Ascending aorta (tissue), 2 donors: ENCODE data around the gene MBD6. TPM values are rescaled to one million over a fixed set of nuclear protein-coding genes. Genes with fewer than 3 reads are reported as not detected.

ENCODE experiments used
- DNase-seq, 2 donors: peaks; one replicate each; pipeline ENCODE4 v3.0.0-alpha.2; 2019; ENCODE audit warnings: low spot score in 2 of 2
- H3K27ac ChIP-seq, 2 donors: fragments of 200-600 bp; sonication (generic); one replicate each; pipeline ENCODE4 v1.5.1; 2016 to 2017; ENCODE audit warnings: mild to moderate bottlenecking in 1 of 2
- H3K27me3 ChIP-seq: fragments of 200-600 bp; sonication (generic); one replicate; pipeline ENCODE4 v1.5.1; 2017
- H3K36me3 ChIP-seq, 2 donors: fragments of 200-600 bp; sonication (generic); one replicate each; pipeline ENCODE4 v1.5.1; 2016
- H3K4me1 ChIP-seq, 2 donors: fragments of 200-600 bp; sonication (generic); one replicate each; pipeline ENCODE4 v1.5.1; 2016 to 2017; ENCODE audit warnings: mild to moderate bottlenecking in 1 of 2
- H3K4me3 ChIP-seq, 2 donors: fragments of 200-600 bp; sonication (generic); one replicate each; pipeline ENCODE4 v1.5.1; 2016 to 2017; ENCODE audit warnings: mild to moderate bottlenecking in 1 of 2
- H3K9me3 ChIP-seq, 2 donors: fragments of 200-600 bp; sonication (generic); one replicate each; pipeline ENCODE4 v1.5.1; 2016
- intact Hi-C: fragments of 100-400 bp; cut with DNase I; formaldehyde crosslinking; loops from one replicate; pipeline ENCODE4 v1.15.1; 2023
- total RNA-seq: library from RNA; depleted of rRNA; stranded (reverse); fragments of >200 nt; gene quantifications from one replicate; pipeline ENCODE4 v1.1.0, GENCODE V29; 2016
- TF ChIP-seq, protein P1 (sequence below), 3 experiments: fragments of 200-600 bp in 2 of 3; fragments of 450-650 bp in 1 of 3; sonication (generic) in 2 of 3; IDR thresholded peaks; one replicate each; pipeline ENCODE4 v1.5.1; 2016 to 2019; ENCODE audit warnings: antibody characterized with exemption in 3 of 3, mild to moderate bottlenecking in 1 of 3, moderate library complexity in 1 of 3

Gene MBD6
- total RNA-seq, 1 donor from 2014 or later = 48.5 TPM

- intact Hi-C loops = no loop called here
- no peak for DNase-seq
- Histone ChIP-seq H3K36me3 (peaks cover 0 to 30% of the 10 kb centered on the region in 2 donors), H3K27me3 (no peaks in the 10 kb centered on the region), H3K9me3 (no peaks in the 10 kb centered on the region), H3K4me1 (peaks cover 3 to 13% of the 10 kb centered on the region in 2 donors), H3K4me3 (no peak overlapping the region), H3K27ac (no peak overlapping the region)
- TF ChIP-seq, protein P1, sequence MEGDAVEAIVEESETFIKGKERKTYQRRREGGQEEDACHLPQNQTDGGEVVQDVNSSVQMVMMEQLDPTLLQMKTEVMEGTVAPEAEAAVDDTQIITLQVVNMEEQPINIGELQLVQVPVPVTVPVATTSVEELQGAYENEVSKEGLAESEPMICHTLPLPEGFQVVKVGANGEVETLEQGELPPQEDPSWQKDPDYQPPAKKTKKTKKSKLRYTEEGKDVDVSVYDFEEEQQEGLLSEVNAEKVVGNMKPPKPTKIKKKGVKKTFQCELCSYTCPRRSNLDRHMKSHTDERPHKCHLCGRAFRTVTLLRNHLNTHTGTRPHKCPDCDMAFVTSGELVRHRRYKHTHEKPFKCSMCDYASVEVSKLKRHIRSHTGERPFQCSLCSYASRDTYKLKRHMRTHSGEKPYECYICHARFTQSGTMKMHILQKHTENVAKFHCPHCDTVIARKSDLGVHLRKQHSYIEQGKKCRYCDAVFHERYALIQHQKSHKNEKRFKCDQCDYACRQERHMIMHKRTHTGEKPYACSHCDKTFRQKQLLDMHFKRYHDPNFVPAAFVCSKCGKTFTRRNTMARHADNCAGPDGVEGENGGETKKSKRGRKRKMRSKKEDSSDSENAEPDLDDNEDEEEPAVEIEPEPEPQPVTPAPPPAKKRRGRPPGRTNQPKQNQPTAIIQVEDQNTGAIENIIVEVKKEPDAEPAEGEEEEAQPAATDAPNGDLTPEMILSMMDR (IDR thresholded peaks at IDR 0.05) = no peak
These were observed 21.0 kb downstream of the MBD6 start for GRCh38 chr12:57543581-57543980.

GRCh38 chr12:57545809-57546437, 23.3 kb downstream of the MBD6 start:
- Histone ChIP-seq H3K4me3 (peak overlapping the region; percentile 97 to 98), H3K36me3 (peaks cover 0 to 13% of the 10 kb centered on the region in 2 donors), H3K27me3 (no peaks in the 10 kb centered on the region), H3K9me3 (no peaks in the 10 kb centered on the region), H3K27ac (peak overlapping the region; percentile 88 to 92), H3K4me1 (peaks cover 3 to 17% of the 10 kb centered on the region in 2 donors)
- TF ChIP-seq, protein P1 (IDR thresholded peaks at IDR 0.05) = no peak
- no peak for DNase-seq
- intact Hi-C loops = no loop called here

DNA sequence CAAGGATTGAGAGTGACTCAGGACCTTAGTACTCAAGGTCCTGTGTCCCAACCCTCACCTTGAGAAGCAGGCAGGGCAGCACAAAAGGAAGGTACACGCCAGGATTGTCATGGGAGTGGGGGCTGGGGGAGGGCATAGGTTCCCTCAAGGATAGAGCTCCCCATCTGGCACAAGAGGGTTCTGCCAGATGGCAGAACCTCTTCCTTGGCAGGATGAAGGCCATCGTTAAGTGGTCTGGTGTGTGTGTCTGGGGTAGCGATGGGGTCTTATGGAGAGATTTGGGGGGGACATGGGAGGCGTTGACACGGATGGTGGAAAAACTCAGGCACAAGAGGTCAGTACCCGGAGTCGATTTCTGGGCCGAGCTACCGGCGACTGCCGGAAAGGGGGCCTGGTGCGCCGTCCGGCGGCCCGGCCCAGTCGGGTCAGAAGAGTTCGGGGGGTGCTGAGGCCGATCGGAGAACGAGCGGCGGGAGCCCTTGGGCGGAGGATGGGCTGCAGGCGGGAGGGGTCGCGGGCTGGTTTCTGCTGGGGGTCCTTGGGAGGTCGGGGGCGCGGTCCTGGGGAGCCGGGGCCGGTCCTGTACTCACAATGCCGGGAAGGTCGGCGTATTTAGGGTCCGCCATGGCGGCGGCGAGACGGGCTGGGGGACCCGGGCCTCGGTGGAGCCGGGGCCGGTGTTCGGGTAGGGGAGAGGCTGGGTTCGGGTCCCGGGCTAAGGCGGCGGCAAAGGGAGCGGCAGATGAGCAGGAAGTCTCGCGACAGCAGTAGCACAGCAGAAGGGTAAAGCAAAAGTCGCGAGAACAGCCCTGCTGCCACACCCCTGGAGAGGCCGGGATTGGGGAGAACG, 24.0 kb downstream of the MBD6 start, which contains the start of gene DCTN2:
TSS of gene DCTN2 (minus strand) at position 755 of the 850 bp plus-strand sequence. CDS start at position 626, 129 bp downstream.
- Histone ChIP-seq H3K27ac (peak within 1 kb of the TSS; percentile 88 to 92), H3K36me3 (peaks cover 0 to 11% of the 10 kb centered on the region in 2 donors), H3K9me3 (no peaks in the 10 kb centered on the region), H3K4me1 (peaks cover 3 to 17% of the 10 kb centered on the region in 2 donors), H3K4me3 (peak within 1 kb of the TSS; percentile 97 to 98), H3K27me3 (no peaks in the 10 kb centered on the region)
- intact Hi-C loops = loop anchor here (1.0 kb wide), 1 partner anchor 24 kb away; the partner anchor contains the start of gene MBD6
- TF ChIP-seq, protein P1 (IDR thresholded peaks at IDR 0.05) = no peak
- DNase-seq = peak; percentile 94 to 98

DNA sequence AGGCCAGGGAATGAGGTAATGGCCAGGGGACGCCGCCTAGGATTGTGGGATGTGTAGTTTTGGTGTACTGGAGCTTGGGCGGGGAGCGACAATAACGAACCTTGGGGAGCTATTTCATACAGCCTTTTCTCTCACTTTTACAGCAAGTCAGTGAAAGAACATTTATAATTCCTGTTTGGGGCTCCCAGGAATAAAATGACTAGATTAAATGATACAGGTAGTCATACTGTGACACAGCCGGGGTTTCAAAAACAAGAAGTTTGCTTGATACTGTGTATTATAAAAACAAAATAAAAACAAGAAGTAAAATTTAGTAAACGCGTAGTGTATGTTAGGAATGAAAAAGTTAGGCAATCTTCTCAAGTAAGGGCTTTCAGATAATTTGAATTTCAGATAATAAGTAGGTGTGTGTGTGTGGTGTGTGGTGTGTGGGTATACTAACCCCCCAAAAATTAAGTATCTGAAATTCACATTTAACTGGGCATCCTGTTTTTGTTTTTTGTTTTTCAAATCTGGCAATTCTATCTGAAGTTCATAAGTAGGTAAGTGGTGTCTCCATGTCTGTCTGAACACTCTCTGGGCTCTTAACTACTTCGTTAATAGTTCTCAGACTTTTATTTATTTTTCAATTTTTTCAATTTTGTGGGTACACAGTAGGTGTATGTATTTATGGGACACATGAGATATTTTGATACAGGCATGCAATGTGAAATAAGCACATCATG, 24.8 kb downstream of the MBD6 start:
- peaks cover 3 to 17% of the 10 kb centered on the region in 2 donors for H3K4me1 ChIP-seq
- H3K27me3 ChIP-seq = no peaks in the 10 kb centered on the region
- peak overlapping the region in 1 of 2 donors; percentile 92 for H3K27ac ChIP-seq
- TF ChIP-seq, protein P1 (IDR thresholded peaks at IDR 0.05) = no peak
- DNase-seq = no peak
- peaks cover 0 to 4% of the 10 kb centered on the region in 2 donors for H3K36me3 ChIP-seq
- intact Hi-C loops = loop anchor here (1.0 kb wide), 1 partner anchor 25 kb away; the partner anchor contains the start of gene MBD6
- H3K4me3 ChIP-seq = peak overlapping the region; percentile 97 to 98
- H3K9me3 ChIP-seq = no peaks in the 10 kb centered on the region

DNA sequence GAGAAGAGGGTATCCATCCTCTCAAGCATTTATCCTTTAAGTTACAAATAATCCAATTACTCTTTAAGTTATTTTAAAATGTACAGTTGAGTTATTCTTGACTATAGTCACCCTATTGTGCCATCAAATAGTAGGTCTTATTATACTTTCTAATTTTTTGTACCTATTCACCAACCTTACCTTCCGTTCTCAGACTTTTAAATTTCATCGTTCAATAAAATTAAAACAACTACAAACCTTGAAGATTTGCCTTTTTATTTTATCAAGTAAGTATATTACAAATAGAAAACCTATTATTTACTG, 25.3 kb downstream of the MBD6 start:
- TF ChIP-seq, protein P1 (IDR thresholded peaks at IDR 0.05) = no peak
- Histone ChIP-seq H3K4me3 (no peak overlapping the region), H3K4me1 (peaks cover 3 to 17% of the 10 kb centered on the region in 2 donors), H3K27ac (no peak overlapping the region), H3K9me3 (no peaks in the 10 kb centered on the region), H3K27me3 (no peaks in the 10 kb centered on the region), H3K36me3 (no peaks in the 10 kb centered on the region)
- intact Hi-C loops = no loop called here
- DNase-seq = no peak
